T-cell (primary cell): Measurements from ENCODE around the gene RNF25. TPM values are rescaled to one million over a fixed set of nuclear protein-coding genes. Genes with fewer than 3 reads are reported as not detected.
A peak's percentile ranks its signal among the peaks of the same experiment; 100 is the strongest.

Source experiments
- ATAC-seq, 4 experiments: fragments of 200-7000 bp in 3 of 4; fragments of 150-1000 bp in 1 of 4; cut with Tn5 transposase; replicated peaks in 1 of 4; 1 replicate in 3 of 4; 2 replicates in 1 of 4; pipeline ENCODE4 v1.10.0; 2021; ENCODE audit warnings: moderate library complexity in 3 of 4, mild to moderate bottlenecking in 2 of 4, moderate number of reproducible peaks in 1 of 4
- CTCF ChIA-PET, 2 donors: fragments of 300-600 bp; sonication (Branson Sonifier 250); formaldehyde crosslinking; loops; one replicate each; lab custom pipeline; 2022; ENCODE audit warnings: antibody characterized with exemption in 2 of 2; lab: Charles Lee
- POLR2A ChIA-PET, 2 donors: fragments of 300-600 bp; sonication (Branson Sonifier 250); formaldehyde crosslinking; loops; one replicate each; lab custom pipeline; 2022; ENCODE audit warnings: antibody characterized with exemption in 2 of 2; lab: Charles Lee
- DNase-seq, 35 experiments: peaks; one replicate each; pipeline versions ENCODE4 v3.0.0 to v3.0.0-alpha.2; 2013 to 2023
- H3K27ac ChIP-seq: one replicate; pipeline ENCODE4 v1.5.1; 2013; ENCODE audit warnings: low read length
- H3K27me3 ChIP-seq, 2 experiments: replicated peaks in 1 of 2; 1 replicate in 1 of 2; 2 replicates in 1 of 2; pipeline versions ENCODE4 v1.6.1 to v1.7.0; 2013; ENCODE audit warnings: low read length in 1 of 2, mixed read lengths in 1 of 2; ENCODE audit not compliant: control insufficient read depth in 2 of 2, insufficient read depth in 2 of 2; ENCODE audit errors: extremely low read depth in 1 of 2
- H3K36me3 ChIP-seq, 2 donors: 1 replicate in 1 of 2; 2 replicates in 1 of 2; pipeline versions ENCODE4 v1.6.1 to v1.7.0; 2013; ENCODE audit warnings: low read length in 1 of 2; ENCODE audit not compliant: control insufficient read depth in 2 of 2, insufficient read depth in 1 of 2; ENCODE audit errors: extremely low read depth in 1 of 2
- H3K4me1 ChIP-seq, 2 experiments: 1 replicate in 1 of 2; 2 replicates in 1 of 2; pipeline versions ENCODE4 v1.6.1 to v1.7.0; 2013; ENCODE audit warnings: low read length in 2 of 2, mixed read lengths in 1 of 2; ENCODE audit not compliant: insufficient read depth in 2 of 2, control insufficient read depth in 1 of 2; ENCODE audit errors: extremely low read depth in 1 of 2
- H3K4me3 ChIP-seq, 2 donors: 1 replicate in 1 of 2; 2 replicates in 1 of 2; pipeline versions ENCODE4 v1.5.1 to v1.7.0; 2013; ENCODE audit warnings: mild to moderate bottlenecking in 2 of 2, low read length in 1 of 2, moderate library complexity in 1 of 2; ENCODE audit not compliant: control insufficient read depth in 1 of 2; ENCODE audit errors: extremely low read depth in 1 of 2
- H3K9me3 ChIP-seq: 2 replicates; pipeline ENCODE4 v1.7.0; 2013
- H3K27ac Mint-ChIP-seq, 2 donors: one replicate each; pipeline ENCODE4 v1.8.0; 2020 to 2021; ENCODE audit warnings: mild to moderate bottlenecking in 2 of 2, mixed read lengths in 2 of 2
- H3K27me3 Mint-ChIP-seq, 2 donors: one replicate each; pipeline ENCODE4 v1.8.0; 2021 to 2022; ENCODE audit warnings: mixed read lengths in 2 of 2
- H3K36me3 Mint-ChIP-seq: one replicate; pipeline ENCODE4 v1.8.0; 2021; ENCODE audit warnings: mixed read lengths
- H3K4me1 Mint-ChIP-seq, 3 donors: one replicate each; pipeline ENCODE4 v1.8.0; 2020 to 2022; ENCODE audit warnings: mixed read lengths in 3 of 3, mild to moderate bottlenecking in 1 of 3
- H3K4me3 Mint-ChIP-seq, 3 donors: one replicate each; pipeline ENCODE4 v1.8.0; 2020 to 2022; ENCODE audit warnings: mild to moderate bottlenecking in 3 of 3, mixed read lengths in 3 of 3, moderate library complexity in 3 of 3
- H3K9me3 Mint-ChIP-seq, 3 donors: one replicate each; pipeline ENCODE4 v1.8.0; 2020 to 2022; ENCODE audit warnings: mixed read lengths in 3 of 3
- WGBS: methylation state at CpG from one replicate; pipeline ENCODE4 v1.1.5; 2013; ENCODE audit warnings: missing lambda C conversion rate; ENCODE audit not compliant: insufficient coverage; 5-methylcytosine and 5-hydroxymethylcytosine counted together
- total RNA-seq, 35 experiments: library from RNA in 6 of 35; stranded (reverse) in 6 of 35; fragments of 120-200 nt in 1 of 35; gene quantifications; one replicate each; pipeline versions ENCODE4 v1.2.1 to v1.2.4 and lab custom pipeline; 2013 to 2026

Gene RNF25
- total RNA-seq, 5 donors from 2014 or later (not counting 1 experiment from before 2014, with no cell fraction given), result 15.6 to 33.1 (median 29.0) TPM

GRCh38 chr2:218658671-218659257 lies 13.0 kb downstream of the RNF25 start:
- Histone ChIP-seq H3K4me1 (peaks cover 2 to 18% of the 10 kb centered on the region in 2 experiments), H3K27me3 (no peaks in the 10 kb centered on the region), H3K27ac (peak overlapping the region; percentile 58), H3K4me3 (peak overlapping the region; percentile 89 to 91), H3K36me3 (peaks cover 1 to 44% of the 10 kb centered on the region in 2 donors), H3K9me3 (no peaks in the 10 kb centered on the region)
- peak overlapping the region; percentile 82 to 96 (median 91) for H3K4me3 Mint-ChIP-seq
- H3K27ac Mint-ChIP-seq, result peak overlapping the region; percentile 83 to 88
- no peaks in the 10 kb centered on the region for H3K9me3 Mint-ChIP-seq
- under 1% methylated on average over 26 of the region's 27 CpGs for WGBS
- H3K36me3 Mint-ChIP-seq, result peaks cover 33% of the 10 kb centered on the region
- ChIA-PET CTCF (interaction anchor here (0.6 to 2.7 kb wide), 17 partner anchors 11 to 729 kb away, joined by 3 to 16 read pairs (median 5); partner anchors contain the start of genes DNPEP (in 1 of the 2), RNF25 (in 1 of the 2), STK36 (in 1 of the 2) and USP37 (in 1 of the 2)), POLR2A (interaction anchor here (0.5 to 2.4 kb wide), 4 partner anchors 13 to 1959 kb away, joined by 3 to 10 read pairs (median 8); partner anchors contain the start of genes RNF25 (in 1 of the 2) and STK36 (in 1 of the 2))
- peaks cover 33 to 34% (median 34%) of the 10 kb centered on the region in 3 donors for H3K4me1 Mint-ChIP-seq
- H3K27me3 Mint-ChIP-seq, result no peaks in the 10 kb centered on the region
- ATAC-seq (peak; percentile 27 to 34 (median 30)), DNase-seq (peak in 16 of 35 experiments; percentile 6 to 58 (median 26))

- H3K4me3 ChIP-seq, result no peak overlapping the region
- ChIA-PET CTCF (no interaction called here), POLR2A (no interaction called here)
- peaks cover 2 to 18% of the 10 kb centered on the region in 2 experiments for H3K4me1 ChIP-seq
- WGBS, result no CpG with 5 or more reads among the region's 2 CpGs
- ATAC-seq, result no peak
- no peak overlapping the region for H3K27ac ChIP-seq
- Mint-ChIP-seq H3K36me3 (peaks cover 22% of the 10 kb centered on the region), H3K9me3 (no peaks in the 10 kb centered on the region), H3K27ac (no peak overlapping the region), H3K4me1 (peaks cover 33 to 34% (median 34%) of the 10 kb centered on the region in 3 donors), H3K27me3 (no peaks in the 10 kb centered on the region), H3K4me3 (no peak overlapping the region)
- H3K27me3 ChIP-seq, result no peaks in the 10 kb centered on the region
- DNase-seq, result no peak
- H3K9me3 ChIP-seq, result no peaks in the 10 kb centered on the region
- H3K36me3 ChIP-seq, result peaks cover 3 to 53% of the 10 kb centered on the region in 2 donors
Measured at GRCh38 chr2:218655751-218656150, 16.1 kb downstream of the RNF25 start.

- Histone ChIP-seq H3K4me3 (no peak overlapping the region), H3K27ac (no peak overlapping the region), H3K27me3 (no peaks in the 10 kb centered on the region), H3K9me3 (no peaks in the 10 kb centered on the region), H3K36me3 (peaks cover 19 to 89% of the 10 kb centered on the region in 2 donors), H3K4me1 (peaks cover 0 to 7% of the 10 kb centered on the region in 2 experiments)
- CTCF ChIA-PET, result interaction anchor here (0.6 to 1.4 kb wide), 6 partner anchors 9 to 378 kb away, joined by 3 to 8 read pairs (median 3); partner anchors contain the start of genes AAMP (in 1 of the 2), BCS1L (in 1 of the 2), PNKD (in 1 of the 2) and ZNF142 (in 1 of the 2)
- DNase-seq, result no peak
- POLR2A ChIA-PET, result no interaction called here
- Mint-ChIP-seq H3K27ac (no peak overlapping the region), H3K9me3 (no peaks in the 10 kb centered on the region), H3K4me3 (no peak overlapping the region), H3K27me3 (no peaks in the 10 kb centered on the region), H3K36me3 (peaks cover 58% of the 10 kb centered on the region), H3K4me1 (peaks cover 10 to 14% (median 13%) of the 10 kb centered on the region in 3 donors)
- ATAC-seq, result peak in 2 of 4 experiments; percentile 19 to 25
- 94% methylated on average over 10 of the region's 11 CpGs for WGBS
Measured at GRCh38 chr2:218648787-218649100, 23.1 kb downstream of the RNF25 start.

GRCh38 chr2:218648088-218648786 lies 23.6 kb downstream of the RNF25 start:
- WGBS, result 100% methylated on average over 2 of the region's 9 CpGs
- ATAC-seq (peak; percentile 79 to 83 (median 81)), DNase-seq (peak in 31 of 35 experiments; percentile 8 to 71 (median 40))
- Mint-ChIP-seq H3K4me3 (no peak overlapping the region), H3K27me3 (no peaks in the 10 kb centered on the region), H3K36me3 (peaks cover 59% of the 10 kb centered on the region), H3K4me1 (peaks cover 10 to 14% (median 13%) of the 10 kb centered on the region in 3 donors), H3K9me3 (no peaks in the 10 kb centered on the region), H3K27ac (no peak overlapping the region)
- H3K27me3 ChIP-seq, result no peaks in the 10 kb centered on the region
- ChIA-PET POLR2A (interaction anchor here (0.6 to 0.7 kb wide), 2 partner anchors 19 to 64 kb away, joined by 3 to 4 read pairs; no protein-coding TSS in a partner anchor), CTCF (interaction anchor here (0.6 to 1.4 kb wide), 7 partner anchors 9 to 418 kb away, joined by 3 to 8 read pairs (median 3); partner anchors contain the start of genes AAMP (in 1 of the 2), BCS1L (in 1 of the 2), PNKD (in 1 of the 2) and ZNF142 (in 1 of the 2))
- H3K36me3 ChIP-seq, result peaks cover 18 to 90% of the 10 kb centered on the region in 2 donors
- no peaks in the 10 kb centered on the region for H3K9me3 ChIP-seq
- H3K27ac ChIP-seq, result no peak overlapping the region
- H3K4me3 ChIP-seq, result no peak overlapping the region
- H3K4me1 ChIP-seq, result peaks cover 0 to 7% of the 10 kb centered on the region in 2 experiments

- peaks cover 0 to 7% of the 10 kb centered on the region in 2 experiments for H3K4me1 ChIP-seq
- no peak overlapping the region for H3K4me3 Mint-ChIP-seq
- H3K27me3 ChIP-seq, result no peaks in the 10 kb centered on the region
- peaks cover 10 to 14% (median 13%) of the 10 kb centered on the region in 3 donors for H3K4me1 Mint-ChIP-seq
- no peaks in the 10 kb centered on the region for H3K9me3 Mint-ChIP-seq
- no peak overlapping the region for H3K27ac ChIP-seq
- no peaks in the 10 kb centered on the region for H3K9me3 ChIP-seq
- H3K36me3 ChIP-seq, result peaks cover 26 to 86% of the 10 kb centered on the region in 2 donors
- DNase-seq (no peak), ATAC-seq (no peak)
- POLR2A ChIA-PET, result no interaction called here
- H3K36me3 Mint-ChIP-seq, result peaks cover 56% of the 10 kb centered on the region
- H3K4me3 ChIP-seq, result no peak overlapping the region
- H3K27me3 Mint-ChIP-seq, result no peaks in the 10 kb centered on the region
- WGBS, result no CpG with 5 or more reads among the region's 1 CpG
- CTCF ChIA-PET, result interaction anchor here in 1 of 2 donors (0.5 kb wide), 1 partner anchor 13 kb away, joined by 3 read pairs; no protein-coding TSS in a partner anchor
- H3K27ac Mint-ChIP-seq, result no peak overlapping the region
Measured at GRCh38 chr2:218645126-218645525, 26.7 kb downstream of the RNF25 start.

- H3K27me3 ChIP-seq, result no peaks in the 10 kb centered on the region
- H3K4me3 Mint-ChIP-seq, result no peak overlapping the region
- WGBS, result 100% methylated on average over 3 of the region's 11 CpGs
- no peaks in the 10 kb centered on the region for H3K27me3 Mint-ChIP-seq
- ATAC-seq, result no peak
- DNase-seq, result no peak
- peaks cover 10 to 14% (median 13%) of the 10 kb centered on the region in 3 donors for H3K4me1 Mint-ChIP-seq
- peaks cover 0 to 7% of the 10 kb centered on the region in 2 experiments for H3K4me1 ChIP-seq
- peaks cover 26 to 84% of the 10 kb centered on the region in 2 donors for H3K36me3 ChIP-seq
- no peak overlapping the region for H3K27ac ChIP-seq
- POLR2A ChIA-PET, result no interaction called here
- no peaks in the 10 kb centered on the region for H3K9me3 Mint-ChIP-seq
- no peak overlapping the region for H3K4me3 ChIP-seq
- CTCF ChIA-PET, result interaction anchor here in 1 of 2 donors (0.5 kb wide), 2 partner anchors 13 to 116 kb away, joined by 3 to 5 read pairs; no protein-coding TSS in a partner anchor
- H3K9me3 ChIP-seq, result no peaks in the 10 kb centered on the region
- no peak overlapping the region for H3K27ac Mint-ChIP-seq
- peaks cover 56% of the 10 kb centered on the region for H3K36me3 Mint-ChIP-seq
Measured at GRCh38 chr2:218644721-218645120, 27.1 kb downstream of the RNF25 start.
